Breast epithelium (tissue), 3 donors: Measurements from ENCODE around the gene VEPH1.

Experiments used
- CTCF ChIP-seq, 3 donors: fragments of 450-650 bp; IDR thresholded peaks; one replicate each; pipeline ENCODE4 v1.5.1; 2016 to 2017; ENCODE audit warnings: antibody characterized with exemption in 3 of 3, mild to moderate bottlenecking in 3 of 3, moderate library complexity in 3 of 3
- POLR2A ChIP-seq: fragments of 450-650 bp; IDR thresholded peaks from one replicate; pipeline ENCODE4 v1.6.1; 2016; ENCODE audit warnings: antibody characterized with exemption, mild to moderate bottlenecking, moderate library complexity

GRCh38 chr3:157261000-157261399 is 242.2 kb downstream of the VEPH1 start:
- no peak for TF ChIP-seq CTCF (IDR thresholded peaks at IDR 0.05)
- TF ChIP-seq POLR2A, result no peak
